Upper lobe of left lung (tissue), 4 donors: ENCODE measurements around the gene RNF13.

Experiments used
- CTCF ChIP-seq, 6 experiments: fragments of 450-650 bp in 4 of 6; fragments of 200-600 bp in 2 of 6; sonication (generic) in 2 of 6; IDR thresholded peaks; one replicate each; pipeline ENCODE4 v1.5.1; 2016 to 2019; ENCODE audit warnings: antibody characterized with exemption in 6 of 6
- POLR2A ChIP-seq, 4 donors: fragments of 450-650 bp; IDR thresholded peaks; one replicate each; pipeline ENCODE4 v1.5.1; 2016 to 2017; ENCODE audit warnings: antibody characterized with exemption in 4 of 4, mild to moderate bottlenecking in 2 of 4
- POLR2AphosphoS5 ChIP-seq, 2 donors: sonication (generic); formaldehyde crosslinking; IDR thresholded peaks; one replicate each; pipeline ENCODE4 v1.5.1; 2017; ENCODE audit warnings: antibody characterized with exemption in 2 of 2

GRCh38 chr3:149832086-149832485, 19.1 kb downstream of the RNF13 start:
- TF ChIP-seq POLR2AphosphoS5 (IDR thresholded peaks at IDR 0.05) (no peak), POLR2A (IDR thresholded peaks at IDR 0.05) (no peak), CTCF (IDR thresholded peaks at IDR 0.05) (no peak)
